Kidney tubule cell (primary cell): ENCODE data around the gene TRIM3.

Source experiments
- DNase-seq: peaks from one replicate; pipeline ENCODE4 v3.0.0-alpha.2; 2018; ENCODE audit warnings: low spot score

Gene TRIM3

GRCh38 chr11:6480299-6480914 lies 6.7 kb upstream of the TRIM3 start:
- DNase-seq, result no peak

GRCh38 chr11:6476571-6476970 lies 2.8 kb upstream of the TRIM3 start:
- no peak for DNase-seq

- DNase-seq, result no peak
Observed at GRCh38 chr11:6475936-6476335, 2.2 kb upstream of the TRIM3 start.

GRCh38 chr11:6474806-6475500 lies 1.2 kb upstream of the TRIM3 start:
- peak; percentile 2 for DNase-seq

GRCh38 chr11:6474413-6474792 lies 662 bp upstream of the TRIM3 start:
- no peak for DNase-seq

GRCh38 chr11:6472934-6473333 lies 807 bp downstream of the TRIM3 start:
- no peak for DNase-seq

GRCh38 chr11:6469599-6469998 lies 4.1 kb downstream of the TRIM3 start:
- no peak for DNase-seq

GRCh38 chr11:6468712-6469495 lies 4.8 kb downstream of the TRIM3 start:
- DNase-seq, result peak; percentile 74

- DNase-seq, result no peak
Observed at GRCh38 chr11:6459099-6459450, 14.7 kb downstream of the TRIM3 start.

- DNase-seq, result no peak
Observed at GRCh38 chr11:6458352-6459098, 15.2 kb downstream of the TRIM3 start.

GRCh38 chr11:6457581-6458320 lies 16.0 kb downstream of the TRIM3 start:
- DNase-seq, result no peak

- no peak for DNase-seq
Observed at GRCh38 chr11:6456361-6457073, 17.2 kb downstream of the TRIM3 start.

- DNase-seq, result no peak
Observed at GRCh38 chr11:6455070-6455469, 18.7 kb downstream of the TRIM3 start.

GRCh38 chr11:6453152-6453551 lies 20.6 kb downstream of the TRIM3 start:
- no peak for DNase-seq

GRCh38 chr11:6452219-6452618 lies 21.5 kb downstream of the TRIM3 start:
- no peak for DNase-seq

- no peak for DNase-seq
Observed at GRCh38 chr11:6448574-6448973, 25.2 kb downstream of the TRIM3 start.

GRCh38 chr11:6443269-6444003 lies 30.3 kb downstream of the TRIM3 start:
- peak; percentile 62 for DNase-seq

- no peak for DNase-seq
Observed at GRCh38 chr11:6442441-6442840, 31.3 kb downstream of the TRIM3 start.

GRCh38 chr11:6440906-6441358 lies 32.8 kb downstream of the TRIM3 start, which contains the start of gene HPX:
TSS of gene HPX (minus strand) at chr11:6440987. CDS start at chr11:6440963, 24 bp downstream.
- DNase-seq, result no peak

GRCh38 chr11:6438979-6439571 lies 34.7 kb downstream of the TRIM3 start:
- peak; percentile 61 for DNase-seq
